ENCODE results near the gene HES1.
"Not testable (repeated sequence)": the region's sequence is repeated elsewhere in the genome, so short reads cannot be mapped to it uniquely, and the experiment has no call there.

HES1 gene

DNA sequence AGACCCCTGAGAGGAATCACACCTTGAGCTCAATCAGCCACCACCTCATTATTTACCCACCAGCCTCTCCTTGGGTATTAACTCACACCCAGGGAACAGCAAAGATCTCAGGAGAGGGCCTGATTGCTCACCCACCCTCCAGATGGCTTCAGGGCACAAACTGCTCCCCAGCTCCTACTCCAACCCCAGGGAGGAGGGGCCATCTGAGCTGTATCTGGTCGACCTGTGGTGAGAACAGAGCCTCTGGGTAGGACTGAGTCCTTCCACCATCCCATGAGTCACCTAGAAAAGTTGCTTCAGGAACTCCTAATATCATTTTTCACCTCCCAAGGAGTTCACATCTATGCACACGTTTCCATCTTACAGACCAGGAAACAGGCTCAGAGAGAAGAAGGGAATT lies 44.8 kb upstream of the HES1 start:
- Histone ChIP-seq H3K9me2 (replicated peaks; ENCODE audit: insufficient read depth, low read length) (no peaks in the 10 kb centered on the region), H3K9me3 (ENCODE audit: insufficient read depth, low read length) (no peaks in the 10 kb centered on the region), H3K4me3 (ENCODE audit: insufficient read depth, low read length, poor library complexity, severe bottlenecking) (no peak overlapping the region), H4K20me1 (ENCODE audit: low read depth, low read length) (no peaks in the 10 kb centered on the region), H3F3A (ENCODE audit: insufficient read depth) (no peaks in the 10 kb centered on the region), H3K79me2 (ENCODE audit: insufficient read depth, low read length) (no peaks in the 10 kb centered on the region), H2AFZ (ENCODE audit: low read depth, low read length, severe bottlenecking) (no peak overlapping the region), H3K27ac (ENCODE audit: low read depth, low read length) (no peak overlapping the region), H3K36me3 (ENCODE audit: low read length) (no peaks in the 10 kb centered on the region), H3K27me3 (ENCODE audit: low read length) (no peaks in the 10 kb centered on the region), H3K9ac (ENCODE audit: low read length) (no peak overlapping the region), H3K4me2 (ENCODE audit: low read depth, low read length, poor library complexity, severe bottlenecking) (no peak overlapping the region)
- TF ChIP-seq EZH2phosphoT487 (conservative IDR thresholded peaks at IDR 0.05; ENCODE audit: low read length): no peak
- TF ChIP-seq, protein P1, sequence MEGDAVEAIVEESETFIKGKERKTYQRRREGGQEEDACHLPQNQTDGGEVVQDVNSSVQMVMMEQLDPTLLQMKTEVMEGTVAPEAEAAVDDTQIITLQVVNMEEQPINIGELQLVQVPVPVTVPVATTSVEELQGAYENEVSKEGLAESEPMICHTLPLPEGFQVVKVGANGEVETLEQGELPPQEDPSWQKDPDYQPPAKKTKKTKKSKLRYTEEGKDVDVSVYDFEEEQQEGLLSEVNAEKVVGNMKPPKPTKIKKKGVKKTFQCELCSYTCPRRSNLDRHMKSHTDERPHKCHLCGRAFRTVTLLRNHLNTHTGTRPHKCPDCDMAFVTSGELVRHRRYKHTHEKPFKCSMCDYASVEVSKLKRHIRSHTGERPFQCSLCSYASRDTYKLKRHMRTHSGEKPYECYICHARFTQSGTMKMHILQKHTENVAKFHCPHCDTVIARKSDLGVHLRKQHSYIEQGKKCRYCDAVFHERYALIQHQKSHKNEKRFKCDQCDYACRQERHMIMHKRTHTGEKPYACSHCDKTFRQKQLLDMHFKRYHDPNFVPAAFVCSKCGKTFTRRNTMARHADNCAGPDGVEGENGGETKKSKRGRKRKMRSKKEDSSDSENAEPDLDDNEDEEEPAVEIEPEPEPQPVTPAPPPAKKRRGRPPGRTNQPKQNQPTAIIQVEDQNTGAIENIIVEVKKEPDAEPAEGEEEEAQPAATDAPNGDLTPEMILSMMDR (IDR thresholded peaks at IDR 0.05; ENCODE audit: insufficient read depth, low read length, poor library complexity, severe bottlenecking): no peak

- H3F3A ChIP-seq (ENCODE audit: insufficient read depth); H3K9me2 ChIP-seq (replicated peaks; ENCODE audit: insufficient read depth, low read length); H2AFZ ChIP-seq (ENCODE audit: low read depth, low read length, severe bottlenecking); H3K27me3 ChIP-seq (ENCODE audit: low read length); H3K79me2 ChIP-seq (ENCODE audit: insufficient read depth, low read length); H3K27ac ChIP-seq (ENCODE audit: low read depth, low read length); H3K4me3 ChIP-seq (ENCODE audit: insufficient read depth, low read length, poor library complexity, severe bottlenecking); H3K36me3 ChIP-seq (ENCODE audit: low read length); H4K20me1 ChIP-seq (ENCODE audit: low read depth, low read length); H3K4me2 ChIP-seq (ENCODE audit: low read depth, low read length, poor library complexity, severe bottlenecking); H3K9ac ChIP-seq (ENCODE audit: low read length); H3K9me3 ChIP-seq (ENCODE audit: insufficient read depth, low read length): not testable (repeated sequence)
Observed at GRCh38 chr3:194091897-194092296, 44.1 kb upstream of the HES1 start.

DNA sequence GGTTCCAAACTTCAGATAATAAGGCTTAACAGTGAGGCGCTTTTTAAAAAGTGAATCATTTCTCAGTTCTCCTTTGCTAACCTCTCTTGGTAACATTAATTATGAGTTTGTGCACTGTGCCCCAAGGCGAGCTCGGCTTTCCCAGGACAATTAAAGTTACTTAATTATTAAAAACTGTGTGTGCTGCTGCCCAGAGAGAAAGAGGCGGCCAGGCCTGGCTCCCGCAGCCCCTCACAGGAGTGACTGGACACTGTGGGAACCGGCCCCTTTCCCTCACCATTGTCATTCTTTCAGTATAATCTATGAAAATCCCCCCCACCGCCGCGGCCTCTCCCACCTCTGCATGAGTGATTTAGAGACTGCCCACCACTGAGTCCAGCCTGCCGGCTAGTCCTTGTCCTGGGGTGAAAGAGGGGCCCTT lies 43.1 kb upstream of the HES1 start:
- no peak overlapping the region for H3K4me2 ChIP-seq (ENCODE audit: low read depth, low read length, poor library complexity, severe bottlenecking)
- H3K9ac ChIP-seq (ENCODE audit: low read length): no peak overlapping the region
- TF ChIP-seq EZH2phosphoT487 (conservative IDR thresholded peaks at IDR 0.05; ENCODE audit: low read length): no peak
- TF ChIP-seq, protein P1 (IDR thresholded peaks at IDR 0.05; ENCODE audit: insufficient read depth, low read length, poor library complexity, severe bottlenecking): no peak

GRCh38 chr3:194093842-194094241 lies 42.1 kb upstream of the HES1 start:
- H3K79me2 ChIP-seq (ENCODE audit: insufficient read depth, low read length): no peaks in the 10 kb centered on the region

More for the DNA sequence above, 43.1 kb upstream of the HES1 start:
- H3K9me2 ChIP-seq (replicated peaks; ENCODE audit: insufficient read depth, low read length): no peaks in the 10 kb centered on the region
- no peaks in the 10 kb centered on the region for H3K79me2 ChIP-seq (ENCODE audit: insufficient read depth, low read length)
- no peaks in the 10 kb centered on the region for H3K9me3 ChIP-seq (ENCODE audit: insufficient read depth, low read length)
- H3K27ac ChIP-seq (ENCODE audit: low read depth, low read length): no peak overlapping the region
- no peaks in the 10 kb centered on the region for H3K27me3 ChIP-seq (ENCODE audit: low read length)
- no peak overlapping the region for H2AFZ ChIP-seq (ENCODE audit: low read depth, low read length, severe bottlenecking)
- H4K20me1 ChIP-seq (ENCODE audit: low read depth, low read length): no peaks in the 10 kb centered on the region
- H3K36me3 ChIP-seq (ENCODE audit: low read length): no peaks in the 10 kb centered on the region
- H3K4me3 ChIP-seq (ENCODE audit: insufficient read depth, low read length, poor library complexity, severe bottlenecking): no peak overlapping the region
- H3F3A ChIP-seq (ENCODE audit: insufficient read depth): no peaks in the 10 kb centered on the region

More at GRCh38 chr3:194093842-194094241, 42.1 kb upstream of the HES1 start:
- TF ChIP-seq, protein P1 (IDR thresholded peaks at IDR 0.05; ENCODE audit: insufficient read depth, low read length, poor library complexity, severe bottlenecking): no peak
- TF ChIP-seq EZH2phosphoT487 (conservative IDR thresholded peaks at IDR 0.05; ENCODE audit: low read length): no peak
- Histone ChIP-seq H3K27me3 (ENCODE audit: low read length) (no peaks in the 10 kb centered on the region), H3K27ac (ENCODE audit: low read depth, low read length) (no peak overlapping the region), H3K9me3 (ENCODE audit: insufficient read depth, low read length) (no peaks in the 10 kb centered on the region), H3K4me2 (ENCODE audit: low read depth, low read length, poor library complexity, severe bottlenecking) (no peak overlapping the region), H3K9ac (ENCODE audit: low read length) (no peak overlapping the region), H4K20me1 (ENCODE audit: low read depth, low read length) (no peaks in the 10 kb centered on the region), H3K36me3 (ENCODE audit: low read length) (no peaks in the 10 kb centered on the region), H3K9me2 (replicated peaks; ENCODE audit: insufficient read depth, low read length) (no peaks in the 10 kb centered on the region), H3F3A (ENCODE audit: insufficient read depth) (no peaks in the 10 kb centered on the region), H3K4me3 (ENCODE audit: insufficient read depth, low read length, poor library complexity, severe bottlenecking) (no peak overlapping the region), H2AFZ (ENCODE audit: low read depth, low read length, severe bottlenecking) (no peak overlapping the region)

Data from SU-DHL-6 (cell line).